HG03457 (cell line): ENCODE results near the gene B4GAT1.
"Not testable (repeated sequence)": the region's sequence is repeated elsewhere in the genome, so short reads cannot be mapped to it uniquely, and the experiment has no call there.

ENCODE experiments used
- ATAC-seq: cut with Tn5 transposase; IDR thresholded peaks from one replicate; pipeline ENCODE4 v1.9.1; 2021; ENCODE audit warnings: moderate number of reproducible peaks; ENCODE audit not compliant: unreplicated experiment

The B4GAT1 gene

DNA sequence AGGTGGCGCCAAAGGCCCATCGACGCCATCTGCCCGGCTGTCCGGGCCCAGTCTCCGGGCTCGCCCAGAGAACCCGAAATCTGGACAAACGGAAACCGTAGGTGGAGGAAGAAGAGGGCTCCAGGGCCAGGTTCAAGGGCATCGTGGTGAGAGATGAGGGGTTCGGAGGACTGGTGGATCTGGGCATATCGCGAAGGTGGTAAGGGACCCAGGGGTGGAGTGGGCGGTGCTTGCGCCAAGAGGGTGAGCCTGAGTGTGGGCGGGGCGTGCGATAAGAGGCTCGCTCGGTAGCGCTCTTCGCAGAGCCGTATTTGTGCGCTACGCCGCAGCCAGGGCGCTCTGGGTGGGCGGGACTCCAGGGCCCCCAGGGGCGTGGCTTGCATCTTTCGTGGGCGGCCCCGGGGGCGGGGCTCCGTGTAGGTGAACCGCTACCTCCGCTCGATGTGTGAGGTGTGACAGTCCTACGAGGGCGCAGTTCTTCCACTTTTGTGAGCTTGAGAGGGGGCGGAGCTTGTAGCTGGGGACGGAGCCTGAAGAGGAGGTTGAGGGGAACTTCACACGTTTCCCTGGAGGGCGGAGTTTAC lies 35.4 kb downstream of the B4GAT1 start:
- peak; percentile 47 for ATAC-seq

- ATAC-seq: no peak
These were observed 35.9 kb downstream of the B4GAT1 start for GRCh38 chr11:66311470-66311964.

GRCh38 chr11:66310803-66311440 lies 36.5 kb downstream of the B4GAT1 start:
- not testable (repeated sequence) for ATAC-seq

DNA sequence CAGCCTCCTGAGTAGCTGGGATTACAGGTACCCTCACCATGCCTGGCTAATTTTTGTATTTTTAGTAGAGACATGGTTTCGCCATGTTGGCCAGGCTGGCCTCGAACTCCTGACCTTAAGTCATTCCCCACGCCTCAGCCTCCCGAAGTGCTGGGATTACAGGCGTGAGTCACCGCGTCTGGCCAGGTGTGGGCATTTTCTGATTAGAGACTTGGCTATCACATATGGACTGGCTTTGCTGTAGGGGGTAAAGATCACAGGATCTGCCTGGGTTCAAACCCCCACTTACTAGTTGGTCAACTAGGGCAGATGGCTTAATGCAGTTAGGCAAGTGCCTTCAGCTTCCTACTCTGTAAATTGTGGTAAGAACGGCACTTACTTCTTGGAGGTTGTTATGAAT lies 37.1 kb downstream of the B4GAT1 start:
- ATAC-seq: no peak

GRCh38 chr11:66309475-66309874 lies 38.0 kb downstream of the B4GAT1 start:
- no peak for ATAC-seq

DNA sequence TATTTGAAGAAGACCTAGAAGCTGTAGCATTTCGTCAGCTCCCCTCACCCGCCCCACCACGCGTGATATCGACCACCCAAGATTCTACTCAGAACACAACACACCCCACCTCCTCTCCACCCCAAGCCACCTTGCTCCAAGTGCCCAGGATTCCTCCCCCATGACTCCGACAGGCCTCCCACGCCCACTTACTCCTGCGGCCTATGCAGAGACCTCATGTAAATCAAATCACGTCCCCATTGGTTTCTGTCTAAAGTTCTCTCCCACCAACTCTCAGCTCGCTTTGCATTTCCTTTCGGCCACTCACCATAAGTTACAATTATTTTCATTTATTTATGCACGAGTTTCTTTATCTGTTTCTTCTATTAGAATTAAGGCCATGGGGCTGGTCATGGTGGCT lies 44.8 kb downstream of the B4GAT1 start:
- ATAC-seq: no peak

DNA sequence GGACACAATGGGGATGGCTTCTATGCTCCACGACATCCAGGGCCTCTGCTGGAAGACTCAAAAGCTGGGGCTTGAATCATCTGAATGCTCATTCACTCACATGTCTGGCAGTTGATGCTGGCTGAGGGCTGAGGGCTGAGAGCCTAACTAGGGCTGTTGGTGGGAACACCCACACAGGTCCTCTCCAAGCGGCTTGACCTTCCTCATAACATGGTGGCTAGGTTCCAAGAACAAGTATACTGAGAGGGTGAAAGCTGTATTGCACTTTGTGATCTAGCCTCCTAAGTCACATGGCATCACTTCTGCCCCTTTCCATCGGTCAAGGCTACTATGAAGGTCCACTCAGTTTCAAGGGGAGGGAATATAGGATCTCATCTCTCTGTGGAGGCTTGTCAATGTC lies 48.2 kb downstream of the B4GAT1 start:
- no peak for ATAC-seq

DNA sequence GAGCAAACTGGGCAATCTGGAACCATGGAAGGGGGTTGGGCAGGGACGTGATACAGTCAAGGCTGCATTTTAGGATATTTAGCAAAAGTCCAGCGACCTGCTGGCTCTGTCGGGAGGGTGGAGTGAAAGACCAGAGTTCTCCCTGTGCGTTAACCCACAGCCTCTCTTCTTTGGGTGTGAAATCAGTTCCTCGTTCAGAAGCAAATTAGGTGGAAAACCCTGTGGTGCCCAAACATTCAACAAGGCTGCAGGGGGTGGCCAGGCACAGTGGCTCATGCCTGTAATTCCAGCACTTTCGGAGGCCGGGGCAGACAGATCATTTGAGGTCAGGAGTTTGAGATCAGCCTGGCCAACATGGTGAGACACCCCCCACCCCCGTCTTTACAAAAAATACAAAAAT lies 49.8 kb downstream of the B4GAT1 start:
- no peak for ATAC-seq
